ENCODE measurements around the gene FOLR2.
"Not testable (repeated sequence)": the region's sequence is repeated elsewhere in the genome, so short reads cannot be mapped to it uniquely, and the experiment has no call there.

The FOLR2 gene

DNA sequence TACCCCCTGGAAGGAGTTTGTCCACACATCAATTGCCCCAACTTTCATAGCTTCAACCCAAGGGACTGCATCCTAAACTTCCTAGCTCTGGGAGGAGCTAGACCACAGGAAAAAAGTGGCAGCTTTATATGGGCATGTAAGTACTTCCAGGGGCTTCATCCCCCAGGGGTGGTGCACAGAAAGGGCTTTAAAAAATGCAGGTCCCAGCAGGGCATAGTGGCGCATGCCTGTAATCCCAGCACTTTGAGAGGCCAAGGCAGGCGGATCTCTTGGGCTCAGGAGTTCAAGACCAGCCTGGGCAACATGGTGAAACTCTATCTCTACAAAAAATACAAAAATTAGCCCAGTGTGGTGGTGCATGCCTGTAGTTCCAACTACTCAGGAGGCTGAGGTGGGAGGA, 9.8 kb upstream of the FOLR2 start:
- DNase-seq (ENCODE audit: low read depth, low spot score), result not testable (repeated sequence)

DNA sequence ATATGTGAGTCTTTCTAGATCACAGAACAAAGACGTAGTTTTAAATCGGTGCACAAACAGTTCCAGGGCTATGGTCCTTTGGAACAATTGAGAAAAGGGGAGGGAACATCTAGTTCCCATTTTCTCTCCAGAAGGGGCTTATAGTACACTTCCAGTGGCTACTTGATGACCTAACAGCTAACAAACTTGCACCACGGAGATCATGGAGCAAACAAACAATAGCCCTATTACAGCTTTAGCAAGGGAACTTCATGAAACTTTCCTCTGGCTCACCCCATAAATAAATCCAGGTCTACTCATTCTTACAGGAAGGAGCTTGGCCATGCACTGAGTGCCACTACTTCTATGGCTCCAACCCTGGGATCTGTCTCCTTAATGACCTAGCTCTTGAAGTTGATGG, 8.3 kb upstream of the FOLR2 start:
- DNase-seq (ENCODE audit: low read depth, low spot score), result no peak

DNA sequence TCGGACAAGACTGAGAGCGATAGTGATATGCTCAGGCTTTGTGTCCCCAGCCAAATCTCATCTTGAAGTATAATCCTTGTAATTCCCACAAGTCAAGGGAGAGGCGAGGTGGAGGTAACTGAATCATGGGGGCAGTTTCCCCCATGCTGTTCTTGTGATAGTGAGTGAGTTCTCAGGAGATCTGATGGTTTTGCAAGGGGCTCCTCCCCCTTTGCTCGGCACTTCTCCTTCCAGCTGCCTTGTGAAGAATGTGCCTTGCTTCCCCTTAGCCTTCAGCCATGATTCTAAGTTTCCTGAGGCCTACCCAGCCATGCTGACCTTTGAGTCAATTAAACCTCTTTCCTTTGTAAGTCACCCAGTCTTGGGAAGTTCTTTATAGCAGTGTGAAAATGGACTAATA, 7.5 kb upstream of the FOLR2 start:
- no peak for DNase-seq (ENCODE audit: low read depth, low spot score)

DNA sequence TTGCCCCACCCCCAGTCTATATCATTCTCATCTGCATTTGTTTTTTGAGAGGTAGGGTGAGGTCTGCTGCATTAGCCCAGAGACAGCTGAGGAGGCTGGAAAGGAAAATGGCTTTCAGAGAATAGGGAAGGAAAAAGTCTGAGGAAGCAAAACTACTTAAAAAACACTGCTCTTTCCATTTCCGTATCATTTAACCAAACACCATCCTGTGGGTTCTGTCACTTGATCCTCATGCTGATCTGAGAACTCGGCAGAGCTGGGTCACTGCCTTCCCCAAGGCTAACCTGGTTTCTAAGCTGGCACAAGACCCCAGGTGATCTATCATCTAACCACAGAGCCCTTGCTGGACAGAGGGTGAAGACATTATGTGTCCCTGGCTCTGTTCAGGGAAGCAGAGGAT, 1.2 kb downstream of the FOLR2 start:
- no peak for DNase-seq (ENCODE audit: low read depth, low spot score)

DNA sequence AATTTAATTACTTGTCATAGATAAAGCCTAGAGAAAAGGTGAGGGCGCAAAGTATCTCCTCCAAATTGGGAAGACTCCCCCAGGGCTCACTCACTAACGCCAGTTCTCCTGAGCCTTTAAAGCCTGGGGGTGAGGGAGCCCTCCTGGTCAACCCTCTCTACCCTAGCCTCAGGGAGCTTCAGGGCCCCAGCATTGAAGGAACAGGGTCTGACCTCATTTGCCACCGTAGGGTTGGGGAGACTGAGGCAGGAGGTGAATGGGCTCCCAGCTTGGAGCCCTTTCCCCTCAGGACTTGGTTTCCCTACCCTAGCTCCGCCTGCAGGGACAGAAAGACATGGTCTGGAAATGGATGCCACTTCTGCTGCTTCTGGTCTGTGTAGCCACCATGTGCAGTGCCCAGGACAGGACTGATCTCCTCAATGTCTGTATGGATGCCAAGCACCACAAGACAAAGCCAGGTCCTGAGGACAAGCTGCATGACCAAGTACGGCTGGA, 1.7 kb downstream of the FOLR2 start:
- DNase-seq (ENCODE audit: low read depth, low spot score), result no peak

DNA sequence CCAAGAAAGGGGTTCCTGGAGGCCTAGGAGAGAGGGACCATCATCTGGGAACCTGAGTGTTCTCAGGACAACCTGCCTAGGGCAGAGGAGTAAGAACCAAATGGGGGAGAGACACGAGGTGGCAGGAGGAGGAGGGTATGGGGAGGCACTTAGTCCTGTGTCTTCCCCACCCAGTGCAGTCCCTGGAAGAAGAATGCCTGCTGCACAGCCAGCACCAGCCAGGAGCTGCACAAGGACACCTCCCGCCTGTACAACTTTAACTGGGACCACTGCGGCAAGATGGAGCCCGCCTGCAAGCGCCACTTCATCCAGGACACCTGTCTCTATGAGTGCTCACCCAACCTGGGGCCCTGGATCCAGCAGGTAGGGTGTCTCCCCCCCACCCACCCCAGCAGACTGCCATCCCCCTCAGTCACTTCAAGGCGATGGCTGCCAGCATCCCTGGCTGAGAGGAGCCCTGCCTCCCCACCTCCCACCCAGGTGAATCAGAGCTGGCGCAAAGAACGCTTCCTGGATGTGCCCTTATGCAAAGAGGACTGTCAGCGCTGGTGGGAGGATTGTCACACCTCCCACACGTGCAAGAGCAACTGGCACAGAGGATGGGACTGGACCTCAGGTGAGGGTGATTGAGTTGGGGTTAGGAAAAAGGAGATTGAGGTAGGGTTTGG, 4.2 kb downstream of the FOLR2 start:
- DNase-seq (ENCODE audit: low read depth, low spot score), result no peak

DNA sequence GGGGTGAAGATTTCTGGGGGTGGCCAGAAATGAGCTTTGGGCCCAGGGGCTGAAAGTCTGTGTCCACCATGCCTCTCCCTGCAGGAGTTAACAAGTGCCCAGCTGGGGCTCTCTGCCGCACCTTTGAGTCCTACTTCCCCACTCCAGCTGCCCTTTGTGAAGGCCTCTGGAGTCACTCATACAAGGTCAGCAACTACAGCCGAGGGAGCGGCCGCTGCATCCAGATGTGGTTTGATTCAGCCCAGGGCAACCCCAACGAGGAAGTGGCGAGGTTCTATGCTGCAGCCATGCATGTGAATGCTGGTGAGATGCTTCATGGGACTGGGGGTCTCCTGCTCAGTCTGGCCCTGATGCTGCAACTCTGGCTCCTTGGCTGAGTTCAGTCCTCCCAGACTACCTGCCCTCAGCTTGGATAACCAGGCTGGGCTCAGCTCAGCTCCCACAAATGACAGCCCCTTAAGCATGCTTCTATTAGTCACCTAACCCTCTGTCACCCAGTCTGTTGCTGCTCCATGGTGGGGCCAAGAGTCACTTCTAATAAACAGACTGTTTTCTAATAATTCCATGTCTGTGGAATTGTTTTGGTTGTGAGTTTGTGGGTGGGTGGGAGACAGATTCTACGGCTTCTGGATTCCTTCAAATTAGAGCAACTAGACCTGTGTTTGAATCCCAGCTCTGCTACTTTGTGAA, 4.9 kb downstream of the FOLR2 start:
- DNase-seq (ENCODE audit: low read depth, low spot score), result no peak

DNA sequence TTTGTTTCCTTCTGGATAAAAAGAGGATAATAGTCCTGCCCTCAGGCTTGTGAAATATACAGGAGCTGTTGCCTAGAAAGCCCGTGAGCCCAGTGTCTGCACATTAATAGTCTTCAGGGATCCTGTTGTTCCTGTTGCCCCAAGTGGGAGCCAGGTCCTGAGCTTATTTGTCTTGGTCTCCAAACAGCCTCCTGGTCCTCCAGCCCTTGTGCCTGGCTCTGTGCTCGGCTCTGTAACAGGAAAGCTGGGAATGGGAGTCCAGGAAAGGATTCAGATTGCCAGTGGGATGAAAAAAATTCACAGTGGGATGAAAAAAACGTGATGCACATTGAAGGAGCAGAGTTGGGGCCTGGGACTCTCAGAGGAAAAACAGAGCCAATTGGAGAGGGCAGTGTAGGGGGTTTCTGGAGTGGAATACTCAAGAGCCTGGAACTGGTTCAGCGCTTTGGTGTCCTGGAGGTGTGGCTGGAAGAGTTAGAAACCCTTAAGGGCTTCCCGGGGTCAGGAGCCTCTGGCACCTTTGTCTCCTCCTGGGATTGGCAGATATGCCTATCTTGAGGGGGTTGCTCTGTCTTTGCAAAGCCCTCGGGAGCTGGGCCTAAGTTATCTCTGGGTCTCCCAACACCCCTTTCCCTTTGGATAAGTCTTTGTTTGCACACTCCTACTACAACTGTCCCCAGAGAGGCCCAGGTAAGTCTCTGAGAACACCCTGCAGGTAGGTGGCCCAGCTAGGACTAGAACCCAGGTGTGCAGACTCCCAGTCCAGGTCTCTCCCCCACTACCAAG, 5.7 kb downstream of the FOLR2 start:
- DNase-seq (ENCODE audit: low read depth, low spot score), result no peak

DNA sequence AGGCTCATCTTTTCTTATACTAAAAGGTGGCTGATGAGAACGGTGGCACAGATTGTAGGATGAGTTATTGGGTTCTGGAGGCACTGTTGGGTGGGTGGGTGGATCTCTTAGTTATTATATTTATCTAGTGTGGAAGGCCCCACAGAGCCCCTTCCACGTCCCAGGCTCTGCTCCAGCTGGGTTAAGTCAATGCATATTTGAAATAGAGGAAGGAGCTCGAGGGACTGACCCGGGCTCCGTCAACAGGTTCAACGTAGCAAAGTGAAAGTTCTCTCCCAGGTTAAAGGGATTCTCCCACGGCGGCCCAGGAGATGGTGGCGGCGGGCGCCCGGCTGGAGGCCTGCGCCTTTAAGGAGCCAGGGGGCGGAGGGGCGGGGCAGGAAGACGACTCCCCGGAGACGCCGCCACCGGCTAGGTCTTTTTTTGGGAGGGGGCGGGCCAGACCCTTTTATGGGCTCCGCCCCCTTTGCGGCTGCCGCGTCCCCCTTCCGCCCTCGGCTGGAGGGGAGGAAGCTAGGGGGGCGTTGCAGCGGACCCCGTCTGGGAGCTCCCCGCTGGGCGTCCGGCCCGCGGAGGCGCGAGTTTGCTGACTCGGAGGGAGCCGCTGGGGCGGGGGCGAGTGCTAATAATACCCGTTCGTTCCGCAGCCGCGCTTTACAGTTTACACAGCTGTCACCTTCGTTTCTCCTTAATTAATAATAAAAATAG, 6.5 kb downstream of the FOLR2 start:
- peak; percentile 97 for DNase-seq (ENCODE audit: low read depth, low spot score)

DNA sequence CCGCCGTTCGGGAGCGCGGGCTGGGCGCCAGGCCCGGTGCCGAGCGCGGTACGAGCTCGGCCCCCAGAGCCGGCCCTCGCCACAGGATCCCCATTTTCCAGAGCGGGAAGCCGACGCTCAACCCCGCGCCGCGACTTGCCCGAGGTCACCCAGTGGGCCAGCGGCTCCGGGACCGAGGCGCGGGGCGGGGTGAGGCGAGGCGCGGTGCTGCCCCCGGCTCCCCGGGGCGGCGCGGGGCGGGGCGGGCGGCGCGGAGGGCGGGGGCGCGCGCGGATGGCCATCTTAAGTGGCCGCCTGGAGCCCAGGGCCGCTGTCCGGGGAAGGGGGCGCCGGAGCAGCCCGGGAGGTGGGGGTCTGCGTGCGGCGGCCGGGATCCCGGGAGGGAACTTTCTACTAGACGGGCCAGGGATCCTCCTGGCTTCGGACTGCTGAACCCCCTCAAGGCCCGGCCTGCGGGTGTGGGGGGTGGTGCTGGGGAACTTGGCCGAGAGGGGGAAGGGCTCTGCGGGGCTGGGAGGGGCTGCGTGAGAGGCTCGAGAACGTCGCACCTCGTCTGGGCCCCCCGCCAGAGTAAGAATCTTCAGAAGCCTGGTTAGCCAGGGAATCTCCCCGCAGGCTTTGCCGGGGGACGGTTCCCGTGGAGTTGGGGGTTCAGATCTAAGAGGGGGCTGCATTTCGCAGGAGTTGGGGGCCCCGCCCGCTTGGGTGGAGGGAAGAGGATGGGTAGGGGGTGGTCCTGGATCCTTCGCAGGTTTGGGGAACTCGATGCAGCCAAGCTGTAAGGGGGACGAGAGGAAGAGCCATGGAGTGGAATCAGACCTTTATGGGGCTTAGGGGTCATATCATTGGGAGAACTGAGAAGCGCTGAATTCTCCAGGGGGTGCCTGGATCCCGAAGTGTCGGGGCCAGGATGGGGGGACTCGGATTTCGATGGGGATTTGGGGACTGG, 7.3 kb downstream of the FOLR2 start:
- DNase-seq (ENCODE audit: low read depth, low spot score), result peak; percentile 86

DNA sequence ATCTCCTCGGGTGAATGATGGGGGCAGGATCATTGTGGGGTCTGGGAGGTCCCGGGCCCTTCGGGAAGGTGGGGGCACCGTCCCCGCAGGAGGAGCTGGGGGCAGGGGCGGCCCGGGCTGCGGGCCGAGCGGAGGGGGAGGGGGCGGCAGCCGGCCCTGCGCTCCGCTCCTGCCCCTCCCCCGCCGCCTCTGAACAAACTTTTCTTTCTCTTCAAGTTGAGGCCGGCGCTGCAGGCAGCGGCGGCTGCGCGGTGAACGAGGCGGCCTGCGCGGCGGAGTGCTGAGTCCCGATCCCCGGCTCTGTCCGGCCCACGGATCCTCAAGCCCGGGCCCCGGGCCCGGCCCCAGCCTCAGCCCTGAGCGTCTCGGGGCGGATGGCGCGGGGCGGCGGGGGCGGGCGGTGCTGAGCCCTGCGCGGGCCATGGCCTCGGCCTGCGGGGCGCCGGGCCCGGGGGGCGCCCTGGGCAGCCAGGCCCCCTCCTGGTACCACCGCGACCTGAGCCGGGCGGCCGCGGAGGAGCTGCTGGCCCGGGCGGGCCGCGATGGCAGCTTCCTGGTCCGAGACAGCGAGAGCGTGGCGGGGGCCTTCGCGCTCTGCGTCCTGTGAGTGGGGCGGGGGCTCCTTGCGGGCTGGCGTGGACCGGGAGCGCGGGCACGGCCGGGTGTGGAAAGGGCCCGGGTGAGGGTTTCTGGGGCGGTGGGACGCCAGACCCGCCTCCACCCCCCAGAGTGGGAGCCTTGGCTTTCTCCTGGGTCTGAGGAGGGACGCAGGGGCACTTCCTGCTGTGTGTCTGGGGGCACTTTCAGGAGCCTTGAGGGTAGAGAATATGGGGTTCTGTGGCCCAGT, 8.2 kb downstream of the FOLR2 start, which contains the start of gene INPPL1:
INPPL1 (plus strand) TSS at position 204 of the 847 bp plus-strand sequence; CDS start at position 422, 218 bp downstream.
- peak; percentile 77 for DNase-seq (ENCODE audit: low read depth, low spot score)

DNA sequence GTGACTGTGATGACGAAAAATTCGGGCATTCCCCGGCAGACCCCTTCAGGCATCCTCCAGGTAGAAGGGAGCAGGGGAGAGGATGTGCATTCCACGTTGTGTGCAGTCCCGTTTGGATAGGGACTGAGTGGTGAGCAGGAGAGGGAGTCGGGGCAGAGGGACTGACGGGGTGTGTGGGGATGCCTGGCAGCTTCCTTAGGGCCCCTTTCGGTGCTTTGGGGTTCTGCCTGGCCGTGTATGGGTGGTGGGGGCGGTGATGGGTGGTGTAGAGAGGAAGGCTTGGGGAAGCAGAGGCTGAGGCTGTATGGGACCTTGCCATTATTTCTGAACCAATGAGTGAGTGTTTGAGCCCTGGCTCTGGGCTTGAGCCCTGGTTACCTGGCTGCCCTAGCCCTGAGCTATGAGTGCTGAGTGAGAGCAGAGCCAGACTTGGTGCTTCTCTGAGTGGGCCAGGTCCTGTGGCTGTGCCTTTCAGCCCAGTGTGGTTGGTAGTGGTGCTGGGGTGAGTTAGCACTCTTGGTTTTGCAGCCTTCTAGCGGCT, 8.9 kb downstream of the FOLR2 start:
- DNase-seq (ENCODE audit: low read depth, low spot score), result peak; percentile 34

DNA sequence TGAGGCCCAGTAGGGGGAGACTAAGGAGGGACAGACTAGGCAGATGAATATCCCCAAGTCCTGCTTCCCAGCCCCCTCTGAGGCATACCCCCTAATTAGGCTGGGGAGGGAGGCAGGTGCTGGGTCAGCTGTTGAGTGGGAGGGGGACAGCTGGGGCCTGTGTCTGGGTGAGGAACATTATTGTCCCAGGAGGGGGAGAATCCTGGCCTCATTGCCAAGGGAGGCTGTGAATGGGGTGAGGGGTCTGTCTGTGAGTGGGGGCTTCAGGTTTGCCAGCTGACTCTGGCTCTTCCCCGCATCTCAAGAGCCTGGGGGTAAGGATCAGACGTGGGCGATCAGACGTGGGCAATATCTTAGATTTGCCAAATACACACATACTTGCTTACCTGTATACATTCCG, 10.1 kb downstream of the FOLR2 start:
- DNase-seq (ENCODE audit: low read depth, low spot score), result no peak

DNA sequence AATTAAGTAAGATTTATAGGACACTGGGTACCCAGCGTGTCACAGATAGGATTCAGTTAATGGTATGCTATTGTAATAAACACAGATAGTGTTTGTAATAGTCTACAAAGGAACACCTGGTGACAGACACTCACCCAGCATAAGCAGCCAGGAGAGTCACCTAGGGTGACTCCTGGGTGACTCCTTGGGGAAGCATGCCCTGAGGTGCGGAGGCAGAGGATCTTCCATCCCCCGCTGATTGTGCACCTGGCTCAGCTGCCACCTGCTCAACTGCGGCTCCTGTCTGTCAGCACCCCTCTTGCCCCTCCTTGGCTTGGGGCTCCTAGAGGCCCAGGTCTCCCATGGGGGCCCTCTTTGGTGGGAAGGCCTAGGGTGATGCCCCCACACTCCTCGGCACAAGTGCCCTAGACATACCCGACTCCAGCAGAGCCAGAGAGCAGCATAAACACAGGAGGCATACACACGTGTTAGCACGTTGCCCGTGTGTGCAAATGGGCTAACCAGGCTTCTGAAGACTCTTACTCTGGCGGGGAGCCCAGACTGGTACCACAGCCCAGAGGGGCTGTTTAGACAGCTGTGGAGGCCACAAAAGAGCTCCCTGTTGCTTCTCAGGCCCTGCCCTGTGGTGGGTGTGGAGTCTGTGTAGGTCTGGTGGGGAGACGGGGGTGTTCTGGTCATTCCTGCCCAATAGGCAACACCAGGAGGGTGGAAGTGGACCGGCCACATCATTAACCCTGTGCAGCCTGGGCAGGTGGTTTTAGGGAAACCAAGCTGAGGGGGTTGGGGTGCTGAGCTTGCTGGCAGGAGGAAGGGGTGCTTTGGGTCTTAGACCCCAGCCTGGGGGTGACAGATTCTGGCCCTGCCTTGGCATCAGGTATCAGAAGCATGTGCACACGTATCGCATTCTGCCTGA, 11.0 kb downstream of the FOLR2 start:
- DNase-seq (ENCODE audit: low read depth, low spot score), result peak; percentile 79

DNA sequence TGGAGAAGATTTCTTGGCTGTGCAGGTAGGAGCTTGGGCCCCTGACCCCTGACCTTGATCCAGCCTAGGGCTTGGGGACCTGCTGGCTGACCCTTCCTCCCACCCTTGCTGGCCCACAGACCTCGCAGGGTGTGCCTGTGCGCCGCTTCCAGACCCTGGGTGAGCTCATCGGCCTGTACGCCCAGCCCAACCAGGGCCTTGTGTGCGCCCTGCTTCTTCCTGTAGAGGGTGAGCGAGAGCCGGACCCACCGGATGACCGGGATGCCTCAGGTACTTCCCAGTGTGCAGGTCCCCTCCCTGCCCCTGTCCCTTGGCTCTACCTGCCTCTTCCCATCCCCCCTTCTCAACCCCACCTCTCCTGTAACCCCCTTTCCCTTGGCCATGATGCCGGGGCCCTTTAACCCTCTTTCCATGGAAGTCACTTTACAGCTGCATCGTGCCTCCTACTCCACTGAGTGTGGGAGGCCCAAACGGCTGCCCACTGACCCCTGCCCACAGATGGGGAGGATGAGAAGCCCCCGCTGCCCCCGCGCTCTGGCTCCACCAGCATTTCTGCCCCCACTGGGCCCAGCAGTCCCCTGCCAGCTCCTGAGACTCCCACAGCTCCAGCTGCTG, 11.7 kb downstream of the FOLR2 start:
- no peak for DNase-seq (ENCODE audit: low read depth, low spot score)

DNA sequence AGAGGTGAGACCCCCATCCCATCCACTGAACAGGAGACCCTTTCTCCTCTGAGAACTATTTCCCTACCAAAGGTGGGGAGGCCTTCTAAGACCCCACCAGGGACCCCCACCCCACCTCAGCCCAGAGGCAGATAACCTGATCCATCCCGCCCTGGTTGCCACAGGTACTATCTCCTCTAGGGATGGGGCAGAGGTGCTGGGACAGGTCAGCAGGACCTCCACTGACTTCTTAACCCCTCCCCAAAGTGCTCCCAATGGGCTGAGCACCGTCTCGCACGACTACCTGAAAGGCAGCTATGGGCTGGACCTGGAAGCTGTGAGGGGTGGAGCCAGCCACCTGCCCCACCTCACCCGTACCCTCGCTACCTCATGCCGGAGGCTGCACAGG, 12.2 kb downstream of the FOLR2 start:
- DNase-seq (ENCODE audit: low read depth, low spot score), result no peak

DNA sequence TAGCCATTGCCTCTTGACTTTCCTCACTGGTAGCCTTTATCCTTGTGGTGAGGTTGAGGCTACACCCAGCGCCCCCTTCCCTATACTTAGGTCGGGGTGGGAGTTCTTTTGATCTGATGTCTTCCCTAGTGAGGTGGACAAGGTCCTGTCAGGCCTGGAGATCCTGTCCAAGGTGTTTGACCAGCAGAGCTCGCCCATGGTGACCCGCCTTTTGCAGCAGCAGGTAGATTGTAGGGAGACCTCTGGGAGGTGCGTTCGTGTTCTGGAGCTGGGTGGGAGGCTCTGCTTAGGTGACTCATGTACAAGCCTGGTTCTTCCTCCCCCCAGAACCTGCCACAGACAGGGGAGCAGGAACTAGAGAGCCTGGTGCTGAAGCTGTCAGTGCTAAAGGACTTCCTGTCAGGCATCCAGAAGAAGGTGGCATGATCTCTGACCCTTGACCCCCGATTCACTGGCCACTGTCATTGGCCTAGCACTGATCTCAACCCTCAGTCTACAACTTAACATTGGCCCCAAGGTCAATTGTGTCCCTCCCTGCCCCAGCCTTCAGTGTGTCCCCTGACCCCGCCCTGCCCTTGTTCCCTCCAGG, 12.8 kb downstream of the FOLR2 start:
- DNase-seq (ENCODE audit: low read depth, low spot score), result no peak
